Measurements from ENCODE around the gene COG5. TPM values are rescaled to one million over a fixed set of nuclear protein-coding genes. Genes with fewer than 3 reads are reported as not detected.

The COG5 gene
- total and polyA plus RNA-seq, 2 experiments from 2014 or later, result 15.8 to 53.5 TPM

DNA sequence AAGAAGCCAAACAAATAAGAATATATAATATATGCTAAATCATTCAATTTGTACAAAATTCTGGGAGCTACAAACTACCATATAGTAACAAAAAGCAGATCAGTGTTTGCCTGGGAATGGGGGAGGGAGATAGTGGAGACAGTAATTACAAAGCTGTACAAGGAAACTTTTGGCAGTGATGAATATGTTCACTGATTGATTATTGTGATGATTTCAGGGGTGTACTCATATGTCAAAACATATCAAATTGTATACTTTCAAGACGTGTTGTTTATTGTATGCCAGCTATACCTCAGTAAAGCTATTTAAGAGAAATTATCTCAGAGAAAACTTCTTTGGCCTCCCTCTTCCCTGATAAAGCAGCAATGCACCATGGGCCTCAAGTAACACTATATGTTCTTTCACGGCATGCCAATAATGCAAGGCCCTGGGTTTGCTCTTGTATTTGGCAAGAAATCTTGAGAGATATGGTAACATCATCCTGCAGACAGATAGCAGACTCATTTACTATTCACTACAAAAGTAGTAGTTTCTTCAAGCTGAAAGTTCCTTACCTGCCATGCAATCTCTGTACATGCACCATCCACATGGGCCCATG, 261.4 kb downstream of the COG5 start:
- H3K79me2 ChIP-seq, result no peaks in the 10 kb centered on the region
- WGBS (ENCODE audit: low lambda C conversion rate, missing lambda C conversion rate), result 80% methylated on average over 2 of the region's 2 CpGs
- no peak overlapping the region for H3K4me3 ChIP-seq
- H3K4me2 ChIP-seq, result no peak overlapping the region
- no peaks in the 10 kb centered on the region for H3K27me3 ChIP-seq
- H3K36me3 ChIP-seq (replicated peaks; ENCODE audit: insufficient read depth, low read depth), result no peaks in the 10 kb centered on the region
- TF ChIP-seq EZH2 (IDR thresholded peaks at IDR 0.05; ENCODE audit: borderline replicate concordance), result no peak
- TF ChIP-seq EZH2phosphoT487 (IDR thresholded peaks at IDR 0.05; ENCODE audit: low read depth, severe bottlenecking, unreplicated experiment), result no peak
- no peak for TF ChIP-seq CTCF (IDR thresholded peaks at IDR 0.05; ENCODE audit: poor library complexity)
- DNase-seq (ENCODE audit: low spot score), result no peak
- no peaks in the 10 kb centered on the region for H3K4me1 ChIP-seq (ENCODE audit: insufficient read depth)
- H3K27ac ChIP-seq, result no peak overlapping the region
- no peaks in the 10 kb centered on the region for H3K9me3 ChIP-seq (ENCODE audit: low read depth)
- H3K9me2 ChIP-seq (replicated peaks; ENCODE audit: insufficient read depth), result no peaks in the 10 kb centered on the region
- H2AFZ ChIP-seq, result no peak overlapping the region
- no peaks in the 10 kb centered on the region for H4K20me1 ChIP-seq (ENCODE audit: insufficient read depth, poor library complexity, severe bottlenecking)

DNA sequence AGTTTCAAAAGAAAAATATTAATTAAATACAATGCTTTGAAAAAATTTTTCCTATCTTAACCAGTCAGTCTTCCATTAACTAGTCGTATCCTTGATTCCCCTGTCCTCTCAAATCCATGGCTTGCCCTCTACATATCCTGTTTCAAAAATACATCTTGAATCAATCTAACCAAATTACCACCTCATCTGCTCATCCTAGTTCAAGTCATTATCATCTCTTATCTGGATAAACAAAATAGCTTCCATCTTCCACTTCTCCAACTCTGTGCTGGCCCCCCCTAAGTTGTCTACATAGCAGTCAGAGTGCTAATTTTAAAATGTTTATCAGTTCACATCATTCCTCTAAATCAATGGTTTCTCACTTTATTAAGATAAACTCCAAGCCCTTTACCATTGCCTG, 269.5 kb downstream of the COG5 start:
- Histone ChIP-seq H3K4me2 (no peak overlapping the region), H3K27ac (no peak overlapping the region), H3K4me3 (no peak overlapping the region), H2AFZ (no peak overlapping the region), H3K9me3 (ENCODE audit: low read depth) (no peaks in the 10 kb centered on the region), H4K20me1 (ENCODE audit: insufficient read depth, poor library complexity, severe bottlenecking) (no peaks in the 10 kb centered on the region), H3K9me2 (replicated peaks; ENCODE audit: insufficient read depth) (no peaks in the 10 kb centered on the region), H3K4me1 (ENCODE audit: insufficient read depth) (no peaks in the 10 kb centered on the region), H3K79me2 (no peaks in the 10 kb centered on the region), H3K36me3 (replicated peaks; ENCODE audit: insufficient read depth, low read depth) (no peaks in the 10 kb centered on the region), H3K27me3 (no peaks in the 10 kb centered on the region)
- 59% methylated on average over 1 of the region's 1 CpG for WGBS (ENCODE audit: low lambda C conversion rate, missing lambda C conversion rate)
- no peak for DNase-seq (ENCODE audit: low spot score)
- TF ChIP-seq EZH2 (IDR thresholded peaks at IDR 0.05; ENCODE audit: borderline replicate concordance), result no peak
- TF ChIP-seq EZH2phosphoT487 (IDR thresholded peaks at IDR 0.05; ENCODE audit: low read depth, severe bottlenecking, unreplicated experiment), result no peak
- TF ChIP-seq CTCF (IDR thresholded peaks at IDR 0.05; ENCODE audit: poor library complexity), result no peak

- WGBS (ENCODE audit: low lambda C conversion rate, missing lambda C conversion rate), result 37% methylated on average over 2 of the region's 2 CpGs
- H3K9me2 ChIP-seq (replicated peaks; ENCODE audit: insufficient read depth), result no peaks in the 10 kb centered on the region
- H4K20me1 ChIP-seq (ENCODE audit: insufficient read depth, poor library complexity, severe bottlenecking), result no peaks in the 10 kb centered on the region
- no peaks in the 10 kb centered on the region for H3K36me3 ChIP-seq (replicated peaks; ENCODE audit: insufficient read depth, low read depth)
- no peaks in the 10 kb centered on the region for H3K4me1 ChIP-seq (ENCODE audit: insufficient read depth)
- no peaks in the 10 kb centered on the region for H3K27me3 ChIP-seq
- H3K4me3 ChIP-seq, result no peak overlapping the region
- H3K79me2 ChIP-seq, result no peaks in the 10 kb centered on the region
- no peak overlapping the region for H2AFZ ChIP-seq
- no peak for DNase-seq (ENCODE audit: low spot score)
- no peak overlapping the region for H3K4me2 ChIP-seq
- no peaks in the 10 kb centered on the region for H3K9me3 ChIP-seq (ENCODE audit: low read depth)
- no peak overlapping the region for H3K27ac ChIP-seq
- no peak for TF ChIP-seq EZH2phosphoT487 (IDR thresholded peaks at IDR 0.05; ENCODE audit: low read depth, severe bottlenecking, unreplicated experiment)
- no peak for TF ChIP-seq EZH2 (IDR thresholded peaks at IDR 0.05; ENCODE audit: borderline replicate concordance)
- no peak for TF ChIP-seq CTCF (IDR thresholded peaks at IDR 0.05; ENCODE audit: poor library complexity)
Observed at GRCh38 chr7:107292591-107292990, 271.1 kb downstream of the COG5 start.
